IMR-90 (cell line): ENCODE data around the gene PIP4K2A. TPM values are rescaled to one million over a fixed set of nuclear protein-coding genes. Genes with fewer than 3 reads are reported as not detected.

Source experiments
- ATAC-seq: fragments of 200-7000 bp; cut with Tn5 transposase; 2 replicates; pipeline ENCODE4 v1.9.1; 2020; ENCODE audit warnings: low read depth, mild to moderate bottlenecking, moderate library complexity
- BruUV-seq: library from RNA; stranded (reverse); fragments of 400-500 nt; replicated peaks from 2 replicates; lab custom pipeline; 2021; lab: Mats Ljungman, UMichigan
- CTCF ChIA-PET: fragments of 300-600 bp; formaldehyde crosslinking; extraction: SDS; loops from one replicate; lab custom pipeline; 2021; ENCODE audit warnings: antibody characterized with exemption; lab: Yijun Ruan, JAX
- POLR2A ChIA-PET: fragments of 300-600 bp; sonication (Branson Sonifier 250); formaldehyde crosslinking; loops from one replicate; lab custom pipeline; 2022; ENCODE audit warnings: antibody characterized with exemption; ENCODE audit not compliant: unreplicated experiment; lab: Charles Lee
- DNase-seq: peaks from one replicate; pipeline ENCODE4 v3.0.0; 2013
- H2AFZ ChIP-seq: replicated peaks from 2 replicates; pipeline ENCODE3; 2013; ENCODE audit warnings: low read length, mild to moderate bottlenecking; ENCODE audit not compliant: poor library complexity
- H2AK5ac ChIP-seq: 2 replicates; pipeline ENCODE4 v1.6.1; 2013; ENCODE audit warnings: low read depth, low read length, inconsistent platforms
- H2AK9ac ChIP-seq: replicated peaks from 2 replicates; pipeline ENCODE3; 2013; ENCODE audit warnings: mild to moderate bottlenecking, low read depth, low read length, moderate library complexity; ENCODE audit not compliant: poor library complexity
- H2BK120ac ChIP-seq: 2 replicates; pipeline ENCODE4 v1.6.1; 2013; ENCODE audit warnings: low read depth, low read length, inconsistent platforms
- H2BK15ac ChIP-seq: 3 replicates; pipeline ENCODE4 v1.6.1; 2013; ENCODE audit warnings: low read depth, low read length, inconsistent platforms
- H2BK20ac ChIP-seq: 2 replicates; pipeline ENCODE4 v1.6.1; 2013; ENCODE audit warnings: low read depth, mild to moderate bottlenecking, inconsistent platforms, low read length, moderate library complexity
- H2BK5ac ChIP-seq: 2 replicates; pipeline ENCODE4 v1.6.1; 2013; ENCODE audit warnings: mild to moderate bottlenecking, low read depth, low read length, inconsistent platforms; ENCODE audit not compliant: poor library complexity, severe bottlenecking
- H3K14ac ChIP-seq: replicated peaks from 2 replicates; pipeline ENCODE4 v1.6.1; 2013; ENCODE audit warnings: low read depth, low read length, inconsistent platforms
- H3K18ac ChIP-seq: 2 replicates; pipeline ENCODE4 v1.6.1; 2013; ENCODE audit warnings: low read depth, low read length, control low read depth
- H3K23ac ChIP-seq: 2 replicates; pipeline ENCODE4 v1.6.1; 2013; ENCODE audit warnings: low read depth, low read length, inconsistent platforms
- H3K27ac ChIP-seq: 2 replicates; pipeline ENCODE4 v1.5.1; 2013; ENCODE audit warnings: mild to moderate bottlenecking, control low read depth, low read length; ENCODE audit not compliant: insufficient read depth
- H3K27me3 ChIP-seq: 2 replicates; pipeline ENCODE4 v1.6.1; 2013; ENCODE audit warnings: low read length; ENCODE audit not compliant: control insufficient read depth, insufficient read depth
- H3K36me3 ChIP-seq: 2 replicates; pipeline ENCODE4 v1.6.1; 2013; ENCODE audit warnings: low read length, mixed read lengths; ENCODE audit not compliant: control insufficient read depth, insufficient read depth
- H3K4ac ChIP-seq: 2 replicates; pipeline ENCODE4 v1.6.1; 2013; ENCODE audit warnings: low read depth, low read length, inconsistent platforms
- H3K4me1 ChIP-seq: 2 replicates; pipeline ENCODE4 v1.6.1; 2013; ENCODE audit warnings: low read length, mixed read lengths; ENCODE audit not compliant: control insufficient read depth, insufficient read depth
- H3K4me2 ChIP-seq: 2 replicates; pipeline ENCODE4 v1.6.1; 2013; ENCODE audit warnings: low read depth, mild to moderate bottlenecking, control low read depth, low read length, moderate library complexity
- H3K4me3 ChIP-seq: 2 replicates; pipeline ENCODE4 v1.5.1; 2013; ENCODE audit warnings: low read depth, mild to moderate bottlenecking, control low read depth, low read length, moderate library complexity; ENCODE audit not compliant: insufficient read depth
- H3K56ac ChIP-seq: 2 replicates; pipeline ENCODE4 v1.6.1; 2013; ENCODE audit warnings: low read length, inconsistent platforms; ENCODE audit not compliant: insufficient read depth; ENCODE audit errors: extremely low read depth
- H3K79me1 ChIP-seq, 2 experiments: 2 replicates each; pipeline ENCODE4 v1.6.1; 2013; ENCODE audit warnings: low read length in 2 of 2, inconsistent platforms in 1 of 2, low read depth in 1 of 2
- H3K9ac ChIP-seq: 2 replicates; pipeline ENCODE4 v1.6.1; 2013; ENCODE audit warnings: low read depth, low read length, control low read depth
- H3K9me1 ChIP-seq: 2 replicates; pipeline ENCODE4 v1.6.1; 2013; ENCODE audit warnings: low read length, inconsistent platforms; ENCODE audit not compliant: insufficient read depth
- H3K9me3 ChIP-seq: 2 replicates; pipeline ENCODE4 v1.6.1; 2013; ENCODE audit warnings: low read length; ENCODE audit not compliant: control insufficient read depth, insufficient read depth
- H4K20me1 ChIP-seq: 2 replicates; pipeline ENCODE4 v1.6.1; 2013; ENCODE audit warnings: low read length, inconsistent platforms; ENCODE audit not compliant: insufficient read depth
- H4K5ac ChIP-seq: 2 replicates; pipeline ENCODE4 v1.6.1; 2013; ENCODE audit warnings: mild to moderate bottlenecking, low read depth, low read length, control low read depth
- H4K8ac ChIP-seq, 2 experiments: 2 replicates each; pipeline ENCODE4 v1.6.1; 2013; ENCODE audit warnings: low read depth in 2 of 2, low read length in 2 of 2, control low read depth in 1 of 2, inconsistent platforms in 1 of 2
- H4K91ac ChIP-seq: 2 replicates; pipeline ENCODE4 v1.6.1; 2013; ENCODE audit warnings: low read depth, low read length, inconsistent platforms; ENCODE audit not compliant: insufficient read depth
- POLR2A ChIP-seq: IDR thresholded peaks from 2 replicates; pipeline ENCODE4 v1.6.1; 2012; ENCODE audit warnings: mild to moderate bottlenecking, low read depth, low read length
- RCOR1 ChIP-seq: IDR thresholded peaks from 2 replicates; pipeline ENCODE4 v1.6.1; 2012; ENCODE audit warnings: mild to moderate bottlenecking, low read length, improper control_type of control experiment; ENCODE audit not compliant: insufficient replicate concordance
- RFX5 ChIP-seq: IDR thresholded peaks from 2 replicates; pipeline ENCODE4 v1.8.0; 2012; ENCODE audit warnings: low read depth, mild to moderate bottlenecking, low read length, moderate library complexity
- WGBS, 2 experiments: methylation state at CpG; one replicate each; pipeline versions ENCODE4 v1.1.5 to v1.1.7; 2013; ENCODE audit warnings: missing lambda C conversion rate in 2 of 2; ENCODE audit not compliant: insufficient read length in 1 of 2; ENCODE audit errors: extremely low coverage in 2 of 2; 5-methylcytosine and 5-hydroxymethylcytosine counted together
- dilution Hi-C: fragments of 300-500 bp; cut with HindIII; formaldehyde crosslinking; loops from one replicate; pipeline ENCODE4 v1.14.3; 2018; ENCODE audit warnings: low sequenced_read_pairs; ENCODE audit not compliant: unreplicated experiment
- in situ Hi-C: fragments of 300-500 bp; cut with MboI; formaldehyde crosslinking; loops from 3 replicates; pipeline ENCODE4 v1.14.3; 2019; ENCODE audit warnings: low sequenced_read_pairs, inconsistent platforms, mixed read lengths
- intact Hi-C: fragments of 100-400 bp; cut with micrococcal nuclease; formaldehyde crosslinking; loops from 2 replicates; pipeline ENCODE4 v1.10.0; 2022
- polyA plus RNA-seq, 3 experiments: library from polyadenylated mRNA; depleted of rRNA; stranded (reverse); fragments of >200 nt; gene quantifications; 2 replicates each; pipeline ENCODE4 v1.2.3, GENCODE V29; 2012; ENCODE audit warnings: low replicate concordance in 1 of 3
- total RNA-seq: library from RNA; depleted of rRNA; stranded (reverse); fragments of >200 nt; gene quantifications from 2 replicates; pipeline ENCODE4 v1.2.3, GENCODE V29; 2012

PIP4K2A gene
- total and polyA plus RNA-seq, 2 of the 4 experiments (the other 2 are of a cell fraction): 9.8 to 18.1 TPM

- Histone ChIP-seq H3K23ac (no peak overlapping the region), H3K56ac (no peak overlapping the region), H3K9me1 (0 out of 2 replicates have a peak, but pooled peaks cover 5% of the 10 kb centered on the region), H3K36me3 (no peaks in the 10 kb centered on the region), H2AFZ (no peak overlapping the region), H2BK120ac (no peak overlapping the region), H2BK15ac (no peak overlapping the region), H2BK20ac (no peak overlapping the region), H3K9ac (no peak overlapping the region), H3K9me3 (no peaks in the 10 kb centered on the region), H2AK5ac (no peak overlapping the region), H3K18ac (no peak overlapping the region), H3K4me3 (no peak overlapping the region), H3K27me3 (no peaks in the 10 kb centered on the region), H4K5ac (no peak overlapping the region), H4K91ac (no peak overlapping the region), H2AK9ac (no peak overlapping the region), H4K8ac (no peak overlapping the region), H4K20me1 (peaks cover 48% of the 10 kb centered on the region), H3K14ac (no peak overlapping the region), H3K4me1 (peaks cover 3% of the 10 kb centered on the region; the same call in 1 of the 2 replicates), H3K4ac (no peak overlapping the region), H3K4me2 (no peak overlapping the region), H2BK5ac (no peak overlapping the region), H3K27ac (no peak overlapping the region), H3K79me1 (peaks cover 50 to 67% of the 10 kb centered on the region in 2 experiments)
- ATAC-seq (no peak), DNase-seq (no peak)
- BruUV-seq: no TSS peak
- in situ Hi-C loops: loop anchor here (10.0 kb wide), 1 partner anchor 382 kb away; the partner anchor contains the start of gene COMMD3
- POLR2A ChIA-PET: no interaction called here
- intact Hi-C loops: no loop called here
- dilution Hi-C loops: no loop called here
- no CpG with 5 or more reads among the region's 4 CpGs for WGBS, 2 experiments
- CTCF ChIA-PET: interaction anchor here (0.6 to 1.1 kb wide), 2 partner anchors 30 to 1718 kb away, joined by 3 to 6 read pairs; no protein-coding TSS in a partner anchor
- no peak for TF ChIP-seq POLR2A
- TF ChIP-seq RFX5: no peak
- no peak for TF ChIP-seq RCOR1
Measured at GRCh38 chr10:22697101-22697500, 17.3 kb downstream of the PIP4K2A start.
